Psoas muscle (tissue), 8 donors: ENCODE measurements around the gene ITPK1. TPM values are rescaled to one million over a fixed set of nuclear protein-coding genes. Genes with fewer than 3 reads are reported as not detected.

Experiments used
- ATAC-seq, 4 donors: fragments of 200-7000 bp; cut with Tn5 transposase; one replicate each; pipeline ENCODE4 v1.9.1; 2020; ENCODE audit warnings: moderate library complexity in 3 of 4, mild to moderate bottlenecking in 2 of 4
- DNase-seq, 2 donors: peaks; one replicate each; pipeline ENCODE4 v3.0.0-alpha.2; 2020
- H3K27ac ChIP-seq: fragments of 200-600 bp; one replicate; pipeline ENCODE4 v1.8.0; 2022
- H3K27me3 ChIP-seq, 3 donors: fragments of 200-600 bp in 1 of 3; one replicate each; pipeline versions ENCODE4 v1.6.1 to v1.8.0; 2013 to 2022; ENCODE audit warnings: low read length in 2 of 3, mild to moderate bottlenecking in 2 of 3, moderate library complexity in 1 of 3; ENCODE audit not compliant: insufficient read depth in 3 of 3
- H3K36me3 ChIP-seq, 2 donors: fragments of 200-600 bp in 1 of 2; one replicate each; pipeline versions ENCODE4 v1.6.1 to v1.8.0; 2013 to 2022; ENCODE audit warnings: low read depth in 1 of 2, mild to moderate bottlenecking in 1 of 2, moderate library complexity in 1 of 2; ENCODE audit not compliant: insufficient read depth in 1 of 2
- H3K4me1 ChIP-seq: fragments of 200-600 bp; one replicate; pipeline ENCODE4 v1.8.0; 2022
- H3K4me3 ChIP-seq: fragments of 200-600 bp; one replicate; pipeline ENCODE4 v1.8.0; 2022; ENCODE audit warnings: mild to moderate bottlenecking
- H3K9me3 ChIP-seq: fragments of 200-600 bp; one replicate; pipeline ENCODE4 v1.8.0; 2022
- WGBS, 3 donors: extraction: QIAGEN DNeasy Blood & Tissue Kit; methylation state at CpG; one replicate each; pipeline versions ENCODE4 v1.1.6 to v1.1.7; 2013; 5-methylcytosine and 5-hydroxymethylcytosine counted together
- intact Hi-C, 2 donors: fragments of 100-400 bp; cut with DNase I; formaldehyde crosslinking; loops; one replicate each; pipeline versions ENCODE4 v1.11.0 to v1.14.2; 2022
- polyA plus RNA-seq, 3 donors: library from polyadenylated mRNA; stranded (reverse); fragments of 200-250 nt; gene quantifications; one replicate each; pipeline ENCODE4 v1.2.3, GENCODE V29; 2013
- total RNA-seq, 4 donors: library from RNA; stranded (reverse); fragmentation: NEBNext Ultra II Directional in 2 of 4; extraction: Animal tissue kit (Norgen Biotek cat#: 25700) in 2 of 4; gene quantifications; one replicate each; pipeline versions ENCODE4 v1.2.1 to v1.2.4, GENCODE V29; 2021 to 2023
- TF ChIP-seq, protein P1 (sequence below): fragments of 200-600 bp; IDR thresholded peaks from one replicate; pipeline ENCODE4 v1.8.0; 2022; ENCODE audit warnings: antibody characterized with exemption
- donor health status: healthy with polysubstance abuse.
- donor health status: DM: no; HTN: no; CAD: no; lungs with moderate emphysema.
- donor health status: Bipolar disorder and iron deficiency.
- donor health status: healthy.
- donor health status: DM: yes; HTN: yes; CAD: no.
- donor health status: DM: no; HTN: no; CAD: no.
- donor health status: DM: no; HTN: no; CAD: no.
- donor health status: DM: yes; HTN: yes; CAD: no.

The ITPK1 gene
- total and polyA plus RNA-seq, 7 donors, result 30.0 to 61.1 (median 42.7) TPM

DNA sequence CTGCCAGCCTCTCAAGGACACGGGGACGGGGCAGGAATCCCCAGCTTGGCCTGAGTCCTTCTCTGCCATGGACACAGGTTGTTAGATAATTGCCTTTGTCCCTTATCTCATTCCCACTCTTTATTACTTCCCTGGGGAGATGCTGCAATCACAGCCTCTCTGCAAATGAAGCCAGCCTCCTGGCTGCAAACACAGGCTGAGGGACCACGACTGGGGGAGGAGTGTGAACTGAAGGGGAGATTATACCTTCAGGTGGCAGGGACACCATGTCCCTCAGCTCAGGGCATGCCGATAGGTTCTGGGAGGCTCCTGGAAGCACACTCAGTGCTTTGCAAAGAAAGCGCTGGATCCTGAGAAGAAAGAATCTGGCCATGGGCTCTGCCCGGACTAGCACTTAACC, 208.9 kb downstream of the ITPK1 start:
- H3K36me3 ChIP-seq, result no peaks in the 10 kb centered on the region
- intact Hi-C loops, result no loop called here
- ATAC-seq (no peak), DNase-seq (no peak)
- peaks cover 0 to 18% (median 8%) of the 10 kb centered on the region in 3 donors for H3K27me3 ChIP-seq
- no peak overlapping the region for H3K4me3 ChIP-seq
- H3K9me3 ChIP-seq, result no peaks in the 10 kb centered on the region
- 30 to 53% (median 31%) methylated on average over 4 to 6 of the region's 6 CpGs for WGBS, 3 donors
- TF ChIP-seq, protein P1, sequence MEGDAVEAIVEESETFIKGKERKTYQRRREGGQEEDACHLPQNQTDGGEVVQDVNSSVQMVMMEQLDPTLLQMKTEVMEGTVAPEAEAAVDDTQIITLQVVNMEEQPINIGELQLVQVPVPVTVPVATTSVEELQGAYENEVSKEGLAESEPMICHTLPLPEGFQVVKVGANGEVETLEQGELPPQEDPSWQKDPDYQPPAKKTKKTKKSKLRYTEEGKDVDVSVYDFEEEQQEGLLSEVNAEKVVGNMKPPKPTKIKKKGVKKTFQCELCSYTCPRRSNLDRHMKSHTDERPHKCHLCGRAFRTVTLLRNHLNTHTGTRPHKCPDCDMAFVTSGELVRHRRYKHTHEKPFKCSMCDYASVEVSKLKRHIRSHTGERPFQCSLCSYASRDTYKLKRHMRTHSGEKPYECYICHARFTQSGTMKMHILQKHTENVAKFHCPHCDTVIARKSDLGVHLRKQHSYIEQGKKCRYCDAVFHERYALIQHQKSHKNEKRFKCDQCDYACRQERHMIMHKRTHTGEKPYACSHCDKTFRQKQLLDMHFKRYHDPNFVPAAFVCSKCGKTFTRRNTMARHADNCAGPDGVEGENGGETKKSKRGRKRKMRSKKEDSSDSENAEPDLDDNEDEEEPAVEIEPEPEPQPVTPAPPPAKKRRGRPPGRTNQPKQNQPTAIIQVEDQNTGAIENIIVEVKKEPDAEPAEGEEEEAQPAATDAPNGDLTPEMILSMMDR, result no peak
- H3K4me1 ChIP-seq, result no peaks in the 10 kb centered on the region
- no peak overlapping the region for H3K27ac ChIP-seq

DNA sequence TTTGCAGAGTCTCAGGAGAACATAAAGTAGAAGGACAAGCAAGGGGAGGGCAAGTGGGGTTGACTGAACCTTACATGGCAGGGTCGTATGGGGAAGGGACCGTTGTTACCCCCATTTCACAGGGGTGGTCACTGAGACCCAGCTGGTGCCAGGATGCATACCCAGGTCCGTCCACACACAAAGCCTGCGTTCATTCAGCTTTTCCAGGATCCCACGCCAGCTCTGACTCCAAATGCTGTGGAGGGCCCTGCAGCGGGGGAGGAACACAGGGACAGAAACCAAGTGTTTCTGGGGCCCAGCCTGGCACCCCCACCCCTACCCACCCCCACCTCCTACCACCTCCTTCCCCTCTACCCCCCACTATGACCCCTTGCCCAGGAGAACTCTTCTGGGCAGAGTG, 209.3 kb downstream of the ITPK1 start:
- no peak overlapping the region for H3K27ac ChIP-seq
- 73 to 80% (median 79%) methylated on average over 6 of the region's 6 CpGs for WGBS, 3 donors
- ATAC-seq (no peak), DNase-seq (no peak)
- TF ChIP-seq, protein P1, result no peak
- H3K36me3 ChIP-seq, result no peaks in the 10 kb centered on the region
- intact Hi-C loops, result no loop called here
- H3K27me3 ChIP-seq, result peaks cover 0 to 22% (median 8%) of the 10 kb centered on the region in 3 donors
- H3K4me3 ChIP-seq, result no peak overlapping the region
- H3K9me3 ChIP-seq, result no peaks in the 10 kb centered on the region
- no peaks in the 10 kb centered on the region for H3K4me1 ChIP-seq

DNA sequence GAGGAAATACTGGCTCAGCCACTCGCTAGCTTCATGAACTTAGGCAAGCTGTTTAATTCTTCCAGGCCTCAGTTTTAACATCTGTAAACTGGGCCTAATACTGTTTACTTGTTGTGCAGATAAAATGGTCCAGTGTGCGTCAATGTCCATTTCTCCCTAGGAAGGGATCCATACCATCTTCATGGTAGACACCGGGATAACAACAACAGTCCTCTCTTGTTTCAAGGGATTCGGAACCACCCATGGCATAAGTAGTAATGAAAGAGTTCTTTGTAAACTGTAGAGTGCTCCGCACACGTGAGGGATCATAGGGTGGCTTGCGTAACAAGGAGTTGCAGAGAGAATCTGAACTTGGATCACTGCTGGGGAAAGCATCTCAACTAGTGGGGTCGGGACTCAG, 210.1 kb downstream of the ITPK1 start:
- H3K9me3 ChIP-seq, result no peaks in the 10 kb centered on the region
- H3K36me3 ChIP-seq, result no peaks in the 10 kb centered on the region
- H3K4me1 ChIP-seq, result no peaks in the 10 kb centered on the region
- ATAC-seq (no peak), DNase-seq (no peak)
- H3K27ac ChIP-seq, result no peak overlapping the region
- TF ChIP-seq, protein P1, result no peak
- WGBS, 3 donors, result 74 to 82% (median 76%) methylated on average over 8 of the region's 8 CpGs
- peaks cover 0 to 22% (median 8%) of the 10 kb centered on the region in 3 donors for H3K27me3 ChIP-seq
- H3K4me3 ChIP-seq, result no peak overlapping the region
- intact Hi-C loops, result no loop called here

DNA sequence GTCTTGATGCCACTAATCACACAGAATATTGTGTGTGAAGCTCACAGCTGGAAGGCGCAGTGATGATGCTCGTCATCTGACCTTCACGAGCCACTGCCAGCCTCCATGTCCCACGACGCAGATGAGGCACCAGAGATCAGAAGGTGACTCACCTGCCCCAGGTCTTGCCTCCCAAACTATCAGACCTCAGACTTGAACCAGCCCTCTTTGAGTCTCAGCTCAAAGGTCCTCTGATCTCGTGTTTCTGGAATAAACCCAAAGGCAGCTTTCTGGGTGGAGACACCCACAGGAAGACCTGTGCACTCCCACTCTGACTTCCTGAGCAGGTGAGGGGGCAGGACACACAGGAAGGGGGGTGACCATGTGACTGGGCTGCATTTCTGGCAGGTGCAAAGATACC, 212.4 kb downstream of the ITPK1 start:
- TF ChIP-seq, protein P1, result no peak
- no peaks in the 10 kb centered on the region for H3K4me1 ChIP-seq
- no peaks in the 10 kb centered on the region for H3K9me3 ChIP-seq
- no peak overlapping the region for H3K4me3 ChIP-seq
- peaks cover 0 to 22% (median 6%) of the 10 kb centered on the region in 3 donors for H3K27me3 ChIP-seq
- no peak for DNase-seq
- intact Hi-C loops, result no loop called here
- no peak overlapping the region for H3K27ac ChIP-seq
- 61 to 69% (median 65%) methylated on average over 6 of the region's 6 CpGs for WGBS, 3 donors
- no peak for ATAC-seq
- no peaks in the 10 kb centered on the region for H3K36me3 ChIP-seq

DNA sequence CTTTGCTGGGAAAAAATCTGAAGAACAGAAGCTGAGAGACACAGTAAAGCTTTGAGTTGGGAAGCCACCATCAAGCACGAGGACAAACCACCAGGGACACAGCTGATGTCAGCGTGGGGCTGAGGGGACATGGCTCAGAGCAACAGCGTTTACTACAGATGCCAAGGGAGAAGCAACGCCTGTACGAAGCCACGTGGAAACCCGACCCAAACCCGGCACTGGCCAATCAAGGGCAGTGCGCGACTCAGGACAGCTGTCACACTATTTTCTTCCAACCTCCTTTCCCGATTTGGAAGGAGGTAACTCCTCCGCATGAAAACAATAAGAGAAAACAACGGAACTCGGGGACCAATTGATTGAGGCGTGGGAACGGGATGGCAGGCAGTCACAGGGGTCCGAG, 213.0 kb downstream of the ITPK1 start:
- no peaks in the 10 kb centered on the region for H3K9me3 ChIP-seq
- H3K36me3 ChIP-seq, result no peaks in the 10 kb centered on the region
- intact Hi-C loops, result no loop called here
- no peak for DNase-seq
- H3K4me1 ChIP-seq, result no peaks in the 10 kb centered on the region
- 4 to 6% (median 4%) methylated on average over 17 of the region's 17 CpGs for WGBS, 3 donors
- no peak for ATAC-seq
- no peak overlapping the region for H3K4me3 ChIP-seq
- peaks cover 0 to 22% (median 6%) of the 10 kb centered on the region in 3 donors for H3K27me3 ChIP-seq
- no peak overlapping the region for H3K27ac ChIP-seq
- TF ChIP-seq, protein P1, result no peak
